Fibroblast of skin of right quadriceps (primary cell): Measurements from ENCODE around the gene THRSP.
A peak's percentile ranks its signal among the peaks of the same experiment; 100 is the strongest.
"Not testable (repeated sequence)": the region's sequence is repeated elsewhere in the genome, so short reads cannot be mapped to it uniquely, and the experiment has no call there.

ENCODE experiments used
- DNase-seq: peaks from one replicate; pipeline ENCODE4 v3.0.0-alpha.2; 2013

The THRSP gene

GRCh38 chr11:78063440-78064181 is at the start of gene THRSP:
Gene THRSP, plus strand, starts transcription at chr11:78063861. Its CDS starts 21 bp downstream, at chr11:78063882.
- no peak for DNase-seq

- not testable (repeated sequence) for DNase-seq
These were observed 48.6 kb upstream of the THRSP start for GRCh38 chr11:78014937-78015520.

GRCh38 chr11:78015878-78016277 is 47.8 kb upstream of the THRSP start:
- DNase-seq = no peak

- peak; percentile 46 for DNase-seq
These were observed 43.9 kb upstream of the THRSP start for GRCh38 chr11:78019808-78020207.

GRCh38 chr11:78020246-78020645 is 43.4 kb upstream of the THRSP start:
- no peak for DNase-seq

- no peak for DNase-seq
These were observed 42.0 kb upstream of the THRSP start for GRCh38 chr11:78021611-78022010.

GRCh38 chr11:78022397-78023396 is 41.0 kb upstream of the THRSP start, which contains the start of gene KCTD14:
Gene KCTD14, minus strand, starts transcription at chr11:78023276. Its CDS starts 27 bp downstream, at chr11:78023249.
- DNase-seq = no peak

GRCh38 chr11:78023426-78023825 is 40.2 kb upstream of the THRSP start:
- DNase-seq = no peak

GRCh38 chr11:78025378-78025777 is 38.3 kb upstream of the THRSP start:
- DNase-seq = no peak

- DNase-seq = no peak
These were observed 35.9 kb upstream of the THRSP start for GRCh38 chr11:78027759-78028158.

GRCh38 chr11:78028423-78028822 is 35.2 kb upstream of the THRSP start:
- not testable (repeated sequence) for DNase-seq

- DNase-seq = peak; percentile 59
These were observed 33.0 kb upstream of the THRSP start for GRCh38 chr11:78030429-78031325.

- DNase-seq = no peak
These were observed 32.0 kb upstream of the THRSP start for GRCh38 chr11:78031629-78032028.

- no peak for DNase-seq
These were observed 31.6 kb upstream of the THRSP start for GRCh38 chr11:78032090-78032489.

- no peak for DNase-seq
These were observed 30.6 kb upstream of the THRSP start for GRCh38 chr11:78033040-78033439.

GRCh38 chr11:78034623-78035022 is 29.0 kb upstream of the THRSP start:
- no peak for DNase-seq

GRCh38 chr11:78036313-78036712 is 27.3 kb upstream of the THRSP start:
- DNase-seq = no peak

GRCh38 chr11:78037056-78037455 is 26.6 kb upstream of the THRSP start:
- no peak for DNase-seq

GRCh38 chr11:78037825-78038620 is 25.6 kb upstream of the THRSP start:
- no peak for DNase-seq

- no peak for DNase-seq
These were observed 24.9 kb upstream of the THRSP start for GRCh38 chr11:78038697-78039313.

GRCh38 chr11:78039391-78039918 is 24.2 kb upstream of the THRSP start:
- DNase-seq = no peak
